Measurements from ENCODE around the gene SLIT3. TPM values are rescaled to one million over a fixed set of nuclear protein-coding genes. Genes with fewer than 3 reads are reported as not detected.

The SLIT3 gene
- total RNA-seq, 3 donors from 2014 or later (not counting 1 experiment from before 2014, with no cell fraction given), result 0.34 to 0.80 TPM; not detected in 1

GRCh38 chr5:168728546-168729211 lies 572.3 kb downstream of the SLIT3 start:
- intact Hi-C loops (cut with micrococcal nuclease), result no loop called here
- WGBS (ENCODE audit: insufficient coverage), result 93% methylated on average over 1 of the region's 1 CpG
- Histone ChIP-seq H3K27me3 (ENCODE audit: control insufficient read depth, insufficient read depth, low read length) (no peaks in the 10 kb centered on the region), H3K36me3 (ENCODE audit: control insufficient read depth, insufficient read depth, low read length) (no peaks in the 10 kb centered on the region), H3K4me1 (ENCODE audit: control insufficient read depth, insufficient read depth, low read length) (no peaks in the 10 kb centered on the region), H3K27ac (ENCODE audit: low read length) (no peak overlapping the region), H3K4me3 (ENCODE audit: low read length) (no peak overlapping the region), H3K9me3 (ENCODE audit: control insufficient read depth, insufficient read depth, low read length) (peaks cover 10% of the 10 kb centered on the region)
- DNase-seq (no peak), ATAC-seq (no peak)
- Mint-ChIP-seq H3K9me3 (peaks cover 10 to 11% of the 10 kb centered on the region in 2 donors), H3K4me3 (no peak overlapping the region), H3K36me3 (peaks cover 18% of the 10 kb centered on the region), H3K27me3 (ENCODE audit: low read depth in 2 of 2) (peaks cover 14 to 19% of the 10 kb centered on the region in 2 donors), H3K4me1 (no peaks in the 10 kb centered on the region), H3K27ac (no peak overlapping the region)
- no peak for TF ChIP-seq CTCF (IDR thresholded peaks at IDR 0.05)

- no peaks in the 10 kb centered on the region for H3K4me1 ChIP-seq (ENCODE audit: control insufficient read depth, insufficient read depth, low read length)
- H3K27me3 Mint-ChIP-seq (ENCODE audit: low read depth in 2 of 2), result peaks cover 18 to 19% of the 10 kb centered on the region in 2 donors
- no peak overlapping the region for H3K27ac ChIP-seq (ENCODE audit: low read length)
- no peaks in the 10 kb centered on the region for H3K36me3 ChIP-seq (ENCODE audit: control insufficient read depth, insufficient read depth, low read length)
- peaks cover 10% of the 10 kb centered on the region for H3K9me3 ChIP-seq (ENCODE audit: control insufficient read depth, insufficient read depth, low read length)
- 72% methylated on average over 2 of the region's 2 CpGs for whole genome bisulfite sequencing (ENCODE audit: insufficient coverage)
- H3K27ac Mint-ChIP-seq, result no peak overlapping the region
- peaks cover 10 to 11% of the 10 kb centered on the region in 2 donors for H3K9me3 Mint-ChIP-seq
- no peak for TF ChIP-seq CTCF (IDR thresholded peaks at IDR 0.05)
- DNase-seq (no peak), ATAC-seq (peak in 1 of 3 donors; percentile 24)
- no peaks in the 10 kb centered on the region for H3K27me3 ChIP-seq (ENCODE audit: control insufficient read depth, insufficient read depth, low read length)
- no peaks in the 10 kb centered on the region for H3K4me1 Mint-ChIP-seq
- intact Hi-C loops (cut with micrococcal nuclease), result no loop called here
- no peak overlapping the region for H3K4me3 ChIP-seq (ENCODE audit: low read length)
- H3K36me3 Mint-ChIP-seq, result peaks cover 18% of the 10 kb centered on the region
- H3K4me3 Mint-ChIP-seq, result no peak overlapping the region
Observed at GRCh38 chr5:168727547-168727946, 573.4 kb downstream of the SLIT3 start.

- Histone ChIP-seq H3K9me3 (ENCODE audit: control insufficient read depth, insufficient read depth, low read length) (peaks cover 10% of the 10 kb centered on the region), H3K27ac (ENCODE audit: low read length) (no peak overlapping the region), H3K4me3 (ENCODE audit: low read length) (no peak overlapping the region), H3K27me3 (ENCODE audit: control insufficient read depth, insufficient read depth, low read length) (no peaks in the 10 kb centered on the region), H3K36me3 (ENCODE audit: control insufficient read depth, insufficient read depth, low read length) (no peaks in the 10 kb centered on the region), H3K4me1 (ENCODE audit: control insufficient read depth, insufficient read depth, low read length) (no peaks in the 10 kb centered on the region)
- Mint-ChIP-seq H3K36me3 (peaks cover 18% of the 10 kb centered on the region), H3K27ac (no peak overlapping the region), H3K4me3 (no peak overlapping the region), H3K27me3 (ENCODE audit: low read depth in 2 of 2) (peaks cover 11 to 18% of the 10 kb centered on the region in 2 donors), H3K4me1 (no peaks in the 10 kb centered on the region), H3K9me3 (peaks cover 10 to 11% of the 10 kb centered on the region in 2 donors)
- TF ChIP-seq CTCF (IDR thresholded peaks at IDR 0.05), result no peak
- DNase-seq, result no peak
- no peak for ATAC-seq
- WGBS (ENCODE audit: insufficient coverage), result 89% methylated on average over 1 of the region's 1 CpG
- intact Hi-C loops (cut with micrococcal nuclease), result no loop called here
Observed at GRCh38 chr5:168726342-168726741, 574.6 kb downstream of the SLIT3 start.

GRCh38 chr5:168724227-168724626 lies 576.7 kb downstream of the SLIT3 start:
- H3K4me3 Mint-ChIP-seq, result no peak overlapping the region
- H3K4me1 ChIP-seq (ENCODE audit: control insufficient read depth, insufficient read depth, low read length), result no peaks in the 10 kb centered on the region
- DNase-seq (no peak), ATAC-seq (no peak)
- no peak overlapping the region for H3K27ac ChIP-seq (ENCODE audit: low read length)
- no peaks in the 10 kb centered on the region for H3K27me3 ChIP-seq (ENCODE audit: control insufficient read depth, insufficient read depth, low read length)
- no peak overlapping the region for H3K4me3 ChIP-seq (ENCODE audit: low read length)
- TF ChIP-seq CTCF (IDR thresholded peaks at IDR 0.05), result no peak
- H3K36me3 Mint-ChIP-seq, result peaks cover 8% of the 10 kb centered on the region
- 76% methylated on average over 5 of the region's 5 CpGs for WGBS (ENCODE audit: insufficient coverage)
- no peak overlapping the region for H3K27ac Mint-ChIP-seq
- H3K27me3 Mint-ChIP-seq (ENCODE audit: low read depth in 2 of 2), result peaks cover under 1 to 11% of the 10 kb centered on the region in 2 donors
- intact Hi-C loops (cut with micrococcal nuclease), result no loop called here
- H3K4me1 Mint-ChIP-seq, result no peaks in the 10 kb centered on the region
- no peaks in the 10 kb centered on the region for H3K36me3 ChIP-seq (ENCODE audit: control insufficient read depth, insufficient read depth, low read length)
- peaks cover 10% of the 10 kb centered on the region for H3K9me3 ChIP-seq (ENCODE audit: control insufficient read depth, insufficient read depth, low read length)
- H3K9me3 Mint-ChIP-seq, result peaks cover 0 to 7% of the 10 kb centered on the region in 2 donors

Measured in natural killer cell (primary cell).